Loucy (cell line): Measurements from ENCODE around the gene PNMT.

Source experiments
- EZH2phosphoT487 ChIP-seq: fragments of 200-600 bp; IDR thresholded peaks from 2 replicates; pipeline ENCODE4 v1.6.1; 2018; ENCODE audit warnings: antibody characterized with exemption, mild to moderate bottlenecking, moderate library complexity, borderline replicate concordance
- TF ChIP-seq, protein P1 (sequence below): fragments of 200-600 bp; sonication (generic); conservative IDR thresholded peaks from 2 replicates; pipeline ENCODE4 v1.5.1; 2014; ENCODE audit warnings: mild to moderate bottlenecking, antibody characterized with exemption, low read length

GRCh38 chr17:39702901-39703893 lies 34.9 kb downstream of the PNMT start:
- TF ChIP-seq, protein P1, sequence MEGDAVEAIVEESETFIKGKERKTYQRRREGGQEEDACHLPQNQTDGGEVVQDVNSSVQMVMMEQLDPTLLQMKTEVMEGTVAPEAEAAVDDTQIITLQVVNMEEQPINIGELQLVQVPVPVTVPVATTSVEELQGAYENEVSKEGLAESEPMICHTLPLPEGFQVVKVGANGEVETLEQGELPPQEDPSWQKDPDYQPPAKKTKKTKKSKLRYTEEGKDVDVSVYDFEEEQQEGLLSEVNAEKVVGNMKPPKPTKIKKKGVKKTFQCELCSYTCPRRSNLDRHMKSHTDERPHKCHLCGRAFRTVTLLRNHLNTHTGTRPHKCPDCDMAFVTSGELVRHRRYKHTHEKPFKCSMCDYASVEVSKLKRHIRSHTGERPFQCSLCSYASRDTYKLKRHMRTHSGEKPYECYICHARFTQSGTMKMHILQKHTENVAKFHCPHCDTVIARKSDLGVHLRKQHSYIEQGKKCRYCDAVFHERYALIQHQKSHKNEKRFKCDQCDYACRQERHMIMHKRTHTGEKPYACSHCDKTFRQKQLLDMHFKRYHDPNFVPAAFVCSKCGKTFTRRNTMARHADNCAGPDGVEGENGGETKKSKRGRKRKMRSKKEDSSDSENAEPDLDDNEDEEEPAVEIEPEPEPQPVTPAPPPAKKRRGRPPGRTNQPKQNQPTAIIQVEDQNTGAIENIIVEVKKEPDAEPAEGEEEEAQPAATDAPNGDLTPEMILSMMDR = no peak
- TF ChIP-seq EZH2phosphoT487 = no peak
